ENCODE measurements around the gene SLC25A52. TPM values are rescaled to one million over a fixed set of nuclear protein-coding genes. Genes with fewer than 3 reads are reported as not detected.

SLC25A52 gene
- total RNA-seq, 1 donor from 2014 or later: not detected

- Mint-ChIP-seq H3K27ac (ENCODE audit: unreplicated experiment) (peak overlapping the region; percentile 95), H3K4me1 (peaks cover 36% of the 10 kb centered on the region), H3K36me3 (ENCODE audit: low read depth) (peaks cover 22% of the 10 kb centered on the region), H3K27me3 (ENCODE audit: low read depth) (no peaks in the 10 kb centered on the region), H3K4me3 (peak overlapping the region; percentile 24), H3K9me3 (peaks cover 22% of the 10 kb centered on the region)
- no peak for DNase-seq (ENCODE audit: low read depth, low spot score)
- no peak for TF ChIP-seq CTCF (conservative IDR thresholded peaks at IDR 0.05)
Measured at GRCh38 chr18:31776093-31776492, 15.4 kb upstream of the SLC25A52 start.

- no peak for TF ChIP-seq CTCF (conservative IDR thresholded peaks at IDR 0.05)
- Mint-ChIP-seq H3K36me3 (ENCODE audit: low read depth) (peaks cover 22% of the 10 kb centered on the region), H3K4me1 (peaks cover 36% of the 10 kb centered on the region), H3K4me3 (no peak overlapping the region), H3K27ac (ENCODE audit: unreplicated experiment) (peak overlapping the region; percentile 95), H3K9me3 (peaks cover 22% of the 10 kb centered on the region), H3K27me3 (ENCODE audit: low read depth) (no peaks in the 10 kb centered on the region)
- no peak for DNase-seq (ENCODE audit: low read depth, low spot score)
Measured at GRCh38 chr18:31774962-31775361, 14.3 kb upstream of the SLC25A52 start.

- Mint-ChIP-seq H3K4me1 (peaks cover 36% of the 10 kb centered on the region), H3K36me3 (ENCODE audit: low read depth) (peaks cover 16% of the 10 kb centered on the region), H3K9me3 (peaks cover 19% of the 10 kb centered on the region), H3K27me3 (ENCODE audit: low read depth) (no peaks in the 10 kb centered on the region), H3K27ac (ENCODE audit: unreplicated experiment) (peak overlapping the region; percentile 95), H3K4me3 (peak overlapping the region; percentile 22)
- no peak for TF ChIP-seq CTCF (conservative IDR thresholded peaks at IDR 0.05)
- no peak for DNase-seq (ENCODE audit: low read depth, low spot score)
Measured at GRCh38 chr18:31774477-31774785, 13.8 kb upstream of the SLC25A52 start.

- no peak for TF ChIP-seq CTCF (conservative IDR thresholded peaks at IDR 0.05)
- H3K27me3 Mint-ChIP-seq (ENCODE audit: low read depth): no peaks in the 10 kb centered on the region
- H3K4me3 Mint-ChIP-seq: peak overlapping the region; percentile 22
- peaks cover 18% of the 10 kb centered on the region for H3K9me3 Mint-ChIP-seq
- peak overlapping the region; percentile 88 for H3K27ac Mint-ChIP-seq (ENCODE audit: unreplicated experiment)
- peaks cover 14% of the 10 kb centered on the region for H3K36me3 Mint-ChIP-seq (ENCODE audit: low read depth)
- peaks cover 36% of the 10 kb centered on the region for H3K4me1 Mint-ChIP-seq
- no peak for DNase-seq (ENCODE audit: low read depth, low spot score)
Measured at GRCh38 chr18:31773774-31774476, 13.2 kb upstream of the SLC25A52 start.

GRCh38 chr18:31772699-31773098 lies 12.0 kb upstream of the SLC25A52 start:
- Mint-ChIP-seq H3K4me1 (peaks cover 36% of the 10 kb centered on the region), H3K4me3 (no peak overlapping the region), H3K27me3 (ENCODE audit: low read depth) (no peaks in the 10 kb centered on the region), H3K27ac (ENCODE audit: unreplicated experiment) (no peak overlapping the region), H3K36me3 (ENCODE audit: low read depth) (peaks cover 6% of the 10 kb centered on the region), H3K9me3 (peaks cover 10% of the 10 kb centered on the region)
- DNase-seq (ENCODE audit: low read depth, low spot score): no peak
- TF ChIP-seq CTCF (conservative IDR thresholded peaks at IDR 0.05): no peak
